CMK (cell line): Measurements from ENCODE around the gene PVALEF.

Source experiments
- DNase-seq: peaks from one replicate; pipeline ENCODE4 v3.0.0-alpha.2; 2010; ENCODE audit warnings: low read depth

Gene PVALEF

DNA sequence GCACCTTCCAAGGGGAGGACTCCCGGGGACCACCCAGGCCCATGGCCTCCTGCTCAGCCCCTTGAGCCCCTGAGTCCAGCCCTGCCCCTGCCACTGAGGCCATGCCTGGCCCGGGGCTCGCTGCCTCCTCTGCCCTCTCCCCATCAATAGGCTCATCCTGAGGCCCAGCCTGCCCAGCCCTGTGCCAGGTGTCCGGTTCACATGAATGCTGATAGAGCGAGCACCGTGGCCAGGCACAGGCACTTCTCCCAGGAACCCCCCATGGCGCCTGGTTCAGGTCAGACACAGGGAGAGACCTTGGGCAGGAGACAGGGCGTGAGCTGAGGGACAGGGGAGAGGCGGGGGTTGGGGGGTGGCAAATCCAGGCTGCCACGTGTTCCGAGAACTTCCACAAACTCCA lies 2.8 kb upstream of the PVALEF start:
- DNase-seq = no peak

DNA sequence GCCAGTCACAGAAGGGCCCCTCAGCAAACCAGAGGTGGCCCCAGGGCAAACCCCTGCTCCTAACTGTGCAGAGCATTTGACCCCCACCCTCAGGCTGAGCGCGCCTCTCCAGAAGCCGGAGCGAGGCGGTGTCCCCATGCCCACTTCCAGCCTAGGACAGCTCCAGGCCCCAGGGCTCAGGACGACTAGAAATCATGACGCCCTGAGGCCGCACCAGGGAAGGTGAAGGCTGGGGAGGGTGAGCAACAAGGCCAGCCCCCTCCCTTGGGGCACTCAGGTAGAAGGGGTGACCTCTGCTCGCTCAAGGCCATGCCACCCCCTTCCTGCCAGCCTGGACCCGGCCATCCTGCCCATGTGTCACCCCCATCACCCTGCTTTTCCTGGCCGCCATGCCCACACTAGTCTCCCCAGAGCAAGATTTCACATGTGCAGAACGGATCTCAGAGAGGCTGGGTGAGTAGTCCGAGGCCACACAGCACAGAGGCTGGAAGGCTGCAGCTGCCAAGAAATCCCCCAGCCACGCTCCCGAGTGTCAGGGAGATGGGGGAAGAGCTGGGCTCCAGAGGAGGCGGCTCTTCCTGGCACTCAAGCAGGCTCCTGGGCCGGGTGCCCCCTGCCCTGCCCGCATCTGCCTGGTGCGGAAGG lies 2.1 kb upstream of the PVALEF start:
- no peak for DNase-seq

DNA sequence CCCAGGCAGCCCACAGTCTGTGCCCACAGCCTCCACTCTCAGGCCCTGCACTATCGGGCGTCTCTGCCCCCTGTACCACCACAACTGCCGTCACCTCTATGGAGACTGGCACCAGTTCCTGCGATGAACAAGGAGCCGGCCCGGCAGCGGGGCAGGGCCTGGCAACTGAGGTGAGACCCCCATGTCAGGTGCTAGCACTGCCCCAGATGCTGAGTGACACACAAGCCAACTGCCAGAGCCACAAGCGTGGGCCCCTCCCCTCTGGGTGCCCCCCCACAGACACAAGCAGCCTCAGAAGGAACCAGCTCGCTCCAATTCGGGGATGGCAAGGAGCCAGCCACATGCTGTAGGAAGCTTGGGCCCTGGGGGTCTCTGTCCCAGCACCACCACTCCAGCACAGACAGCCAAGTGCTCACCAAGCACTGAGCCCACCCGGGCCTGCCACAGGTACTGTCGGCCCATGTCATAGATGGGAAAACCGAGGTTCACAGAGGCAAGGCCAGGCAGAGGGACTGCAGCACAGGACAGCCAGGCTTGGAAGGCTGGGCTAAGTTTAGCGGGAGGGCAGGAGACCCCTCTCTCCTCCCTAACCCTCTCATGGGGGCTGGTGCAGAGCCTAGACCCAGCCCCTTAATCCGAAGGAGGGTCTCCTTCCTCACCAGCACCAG lies 1.5 kb upstream of the PVALEF start:
- no peak for DNase-seq

DNA sequence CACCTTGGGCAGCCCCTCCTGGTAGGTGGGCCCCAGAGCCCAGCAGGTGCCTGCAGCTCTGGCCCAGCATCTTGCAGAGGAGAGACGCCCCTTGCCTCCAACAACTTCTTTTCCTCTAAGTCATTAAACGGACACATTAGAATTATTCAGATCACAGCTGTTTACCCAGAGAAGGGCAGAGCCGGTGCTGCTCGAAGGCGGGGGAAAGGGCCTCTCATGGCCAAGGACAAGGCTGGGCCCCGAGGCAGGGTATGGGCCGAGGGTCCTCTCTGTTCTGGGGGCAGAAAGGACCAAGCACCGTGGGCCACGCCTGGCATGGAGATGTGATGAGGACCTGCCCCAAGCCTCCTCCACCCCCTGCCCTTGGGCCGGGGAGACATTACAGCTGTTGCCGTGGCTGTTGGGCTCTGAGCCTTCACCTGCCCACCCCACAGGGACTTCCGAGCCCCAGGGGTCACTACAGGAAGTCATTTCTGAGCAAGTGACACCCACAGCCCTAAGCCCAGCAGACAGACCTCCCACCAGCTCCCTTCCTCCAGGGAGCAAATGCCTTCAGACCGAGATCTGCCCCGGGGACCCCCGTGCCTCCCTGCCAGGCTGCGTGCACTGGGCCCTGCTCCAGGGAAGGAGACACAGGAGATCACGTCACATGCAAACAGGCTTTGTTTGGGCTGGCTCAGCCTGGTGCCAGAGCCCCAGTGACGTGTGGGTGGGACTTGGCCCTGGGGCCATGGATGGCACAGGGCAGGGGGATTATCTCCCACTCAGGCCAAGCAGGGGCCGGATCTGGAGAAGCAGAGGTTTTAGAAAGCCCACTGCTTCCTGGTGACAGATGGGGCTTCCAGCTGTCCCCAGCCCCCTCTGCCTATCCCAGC lies 699 bp upstream of the PVALEF start:
- no peak for DNase-seq

DNA sequence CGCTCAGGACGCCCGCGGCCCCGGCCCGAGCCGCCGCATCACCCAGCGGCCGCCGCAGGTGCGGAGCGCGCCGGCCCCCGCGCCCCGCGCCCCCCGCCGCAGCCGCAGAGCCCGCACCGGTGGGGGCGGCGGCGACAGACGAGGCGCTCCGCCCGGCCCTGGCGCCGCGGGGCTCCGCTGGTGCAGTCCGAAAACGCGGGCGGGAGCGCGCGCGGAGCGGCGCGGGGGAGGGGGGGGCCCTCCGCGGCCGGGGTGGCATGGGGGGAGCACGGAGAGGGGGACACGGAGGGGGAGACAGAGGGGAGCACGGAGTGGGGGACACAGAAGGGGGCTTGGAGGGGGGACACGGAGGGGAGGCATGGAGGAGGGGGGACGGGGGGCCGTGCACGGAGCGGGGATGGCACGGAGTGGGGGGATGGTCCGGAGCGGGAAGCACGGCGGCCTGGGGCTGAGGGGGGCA lies 756 bp downstream of the PVALEF start, which contains the start of gene AATK:
Gene AATK (minus strand): TSS at position 189 of the 460 bp plus-strand sequence. CDS start 229 bp downstream, outside the sequence.
- no peak for DNase-seq

DNA sequence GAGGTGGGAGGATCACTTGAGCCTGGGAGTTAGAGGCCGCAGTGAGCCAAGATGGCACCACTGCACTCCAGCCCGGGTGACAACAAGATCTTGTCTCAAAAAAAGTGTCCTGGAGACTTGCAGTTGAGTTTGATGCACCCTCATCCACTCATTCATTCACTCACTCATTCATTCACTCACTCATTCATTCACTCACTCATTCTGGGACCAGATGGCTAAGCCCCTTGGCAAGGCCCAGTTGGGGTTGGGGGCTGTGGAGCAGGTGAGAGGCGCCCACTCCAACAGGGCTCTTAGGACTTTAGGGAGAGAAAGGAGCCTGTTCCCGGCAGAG lies 1.9 kb downstream of the PVALEF start:
- no peak for DNase-seq

DNA sequence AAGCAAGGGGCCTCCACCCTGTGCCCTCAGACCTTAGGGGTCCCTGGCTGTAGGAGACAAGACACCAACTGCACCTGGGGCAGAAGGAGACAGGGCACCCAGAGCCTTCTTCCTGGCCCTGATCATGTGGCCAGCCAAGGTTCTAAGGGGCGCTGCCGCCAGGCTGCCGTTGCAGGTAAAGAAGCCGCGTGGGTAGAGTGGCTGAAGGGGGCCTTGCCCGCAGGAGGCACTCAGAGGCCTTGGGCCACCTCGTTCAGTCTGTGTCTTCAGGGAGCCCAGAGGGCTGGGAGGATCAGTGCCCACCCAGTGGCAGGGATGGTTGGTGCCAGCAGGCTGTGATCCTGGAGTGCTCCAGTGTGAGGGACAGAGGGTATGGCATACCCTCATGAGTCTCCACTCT lies 2.3 kb downstream of the PVALEF start:
- no peak for DNase-seq

DNA sequence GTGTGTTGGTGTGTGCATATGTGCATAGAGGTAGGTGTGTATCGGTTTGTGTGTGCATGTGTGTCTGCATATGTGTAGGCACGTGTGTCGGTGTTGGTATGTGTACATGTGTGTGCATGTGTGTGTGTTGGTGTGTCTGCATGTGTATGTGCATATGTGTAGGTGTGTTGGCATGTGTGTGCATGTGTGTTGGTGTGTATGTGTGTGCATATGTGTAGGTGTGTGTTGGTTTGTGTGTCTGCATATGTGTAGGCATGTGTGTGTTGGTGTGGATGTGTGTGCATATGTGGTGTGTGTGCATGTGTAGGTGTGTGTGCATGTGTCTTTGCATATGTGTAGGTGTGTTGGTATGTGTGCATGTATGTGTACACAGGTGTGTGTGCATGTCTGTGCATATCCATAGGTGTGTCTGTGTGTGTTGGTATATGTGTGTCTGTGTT lies 4.6 kb downstream of the PVALEF start:
- no peak for DNase-seq

DNA sequence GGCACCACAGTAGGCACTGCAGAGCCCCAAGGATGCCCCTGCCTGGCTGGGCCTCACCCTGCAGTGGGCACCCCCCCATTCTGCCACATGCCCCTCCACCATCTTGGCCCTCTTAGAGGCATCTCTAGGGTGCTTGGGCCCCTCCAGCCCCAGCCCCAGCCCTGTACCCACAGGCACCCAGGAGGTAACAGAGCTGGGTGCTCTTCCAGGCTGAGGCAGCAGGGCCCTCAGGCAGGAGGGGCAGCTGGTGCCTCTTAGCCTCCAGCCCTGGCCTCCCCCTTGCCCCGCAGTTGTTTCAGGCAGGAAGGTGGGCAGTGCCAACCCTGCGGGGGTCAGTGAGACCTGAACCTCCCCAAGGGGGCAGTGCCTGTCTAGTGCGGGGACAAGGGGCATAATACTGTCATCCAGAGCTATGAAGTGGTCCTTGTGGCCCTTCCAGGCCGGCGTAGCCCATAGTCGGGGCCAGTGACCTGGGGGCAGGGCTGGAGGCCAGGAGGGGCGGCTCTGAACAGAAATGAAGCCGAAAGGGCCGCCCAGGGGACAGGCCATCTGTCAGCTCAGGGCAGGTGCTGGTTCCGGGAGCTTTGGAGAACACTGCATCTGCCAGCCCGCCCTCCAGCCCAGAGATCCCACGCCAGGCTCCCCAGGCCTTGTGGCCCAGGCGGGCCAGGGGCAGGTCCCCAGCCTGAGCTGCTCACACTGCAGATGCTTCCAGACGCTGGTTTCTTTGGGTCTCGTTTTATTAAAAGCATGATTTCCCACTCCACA lies 5.6 kb downstream of the PVALEF start:
- no peak for DNase-seq

DNA sequence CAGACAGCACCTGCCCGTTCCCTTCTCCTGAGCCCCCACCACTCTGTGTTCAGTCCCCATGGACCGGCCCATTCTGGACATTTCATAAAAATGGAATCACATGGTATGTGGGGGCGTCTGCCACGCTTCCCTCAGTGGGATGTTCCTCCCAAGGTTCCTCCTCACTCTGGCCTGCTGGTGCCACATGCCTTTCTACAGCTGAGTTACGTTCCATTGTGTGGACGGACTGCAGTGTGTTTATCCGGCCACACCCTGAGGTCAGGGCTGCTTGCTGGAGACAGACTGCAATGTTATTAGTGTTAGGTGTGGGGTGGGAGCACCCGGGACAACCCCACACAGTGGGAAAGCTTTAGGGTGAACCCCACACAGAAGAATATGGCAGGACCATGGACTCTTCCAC lies 6.6 kb downstream of the PVALEF start:
- no peak for DNase-seq

DNA sequence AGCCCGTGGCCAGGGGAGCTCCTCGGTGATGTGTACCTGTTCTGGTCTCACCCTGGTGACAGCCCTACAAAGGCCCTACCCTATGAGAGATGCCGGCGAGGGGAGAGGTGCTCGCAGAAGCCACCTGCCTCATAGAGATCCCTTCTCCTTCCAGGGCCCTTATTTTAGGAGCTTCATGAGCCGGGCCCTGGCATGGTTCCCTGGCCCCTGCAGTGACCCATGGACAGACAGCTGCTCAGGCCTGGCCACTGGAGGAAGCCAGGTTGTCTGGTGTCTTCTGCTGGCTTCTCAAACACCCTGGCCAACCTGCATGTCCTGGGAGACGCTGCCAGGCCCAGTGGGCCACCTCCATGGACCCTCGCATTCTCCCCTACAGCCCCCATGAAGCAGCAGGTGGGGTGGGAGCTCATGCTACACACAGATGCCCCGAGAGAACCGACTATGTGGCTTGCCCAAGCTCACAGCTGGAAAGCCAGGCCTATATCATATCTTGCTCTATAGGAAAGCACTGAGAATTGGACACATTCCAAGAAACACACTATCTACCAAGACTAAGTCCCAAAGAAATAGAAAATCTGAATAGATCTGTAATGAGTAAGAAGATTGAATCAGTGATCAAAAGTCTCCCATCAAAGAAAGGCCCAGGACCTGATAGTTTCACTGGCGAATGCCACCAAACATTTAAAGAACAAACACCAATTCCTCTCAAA lies 7.9 kb downstream of the PVALEF start:
- no peak for DNase-seq

DNA sequence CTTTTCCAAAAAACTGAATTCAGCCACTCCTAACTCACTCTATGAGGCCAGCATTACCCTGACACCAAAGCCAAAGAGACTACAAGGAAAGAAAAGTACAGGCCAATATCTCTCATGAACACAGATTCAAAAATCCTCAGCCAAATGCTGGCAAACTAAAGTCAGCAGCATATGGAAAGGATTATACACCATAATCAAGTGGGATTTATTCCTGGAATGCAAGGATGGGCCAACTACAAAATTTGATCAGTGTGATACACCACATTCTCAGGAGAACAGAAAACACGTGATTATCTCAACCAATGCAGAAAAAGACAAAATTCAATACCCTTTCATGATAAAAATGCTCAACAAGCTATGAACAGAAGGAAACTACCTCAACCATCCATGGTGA lies 8.5 kb downstream of the PVALEF start:
- DNase-seq = no peak

DNA sequence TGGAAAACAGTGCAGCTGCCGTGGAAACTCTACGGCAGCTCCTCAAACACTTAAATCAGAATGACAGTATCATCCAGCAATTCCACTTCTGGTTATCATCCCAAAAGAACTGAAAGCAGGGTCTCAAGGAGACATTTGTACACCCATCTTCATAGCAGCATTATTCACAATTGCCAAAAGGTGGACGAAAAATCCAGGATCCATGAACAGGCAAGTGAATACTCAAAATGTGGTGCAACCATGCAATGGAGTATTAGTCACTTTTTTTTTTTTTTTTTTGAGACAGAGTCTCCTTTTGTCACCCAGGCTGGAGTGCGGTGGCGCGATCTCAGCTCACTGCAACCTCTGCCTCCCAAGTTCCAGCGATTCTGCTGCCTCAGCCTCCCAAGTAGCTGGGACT lies 11.4 kb downstream of the PVALEF start:
- DNase-seq = no peak

DNA sequence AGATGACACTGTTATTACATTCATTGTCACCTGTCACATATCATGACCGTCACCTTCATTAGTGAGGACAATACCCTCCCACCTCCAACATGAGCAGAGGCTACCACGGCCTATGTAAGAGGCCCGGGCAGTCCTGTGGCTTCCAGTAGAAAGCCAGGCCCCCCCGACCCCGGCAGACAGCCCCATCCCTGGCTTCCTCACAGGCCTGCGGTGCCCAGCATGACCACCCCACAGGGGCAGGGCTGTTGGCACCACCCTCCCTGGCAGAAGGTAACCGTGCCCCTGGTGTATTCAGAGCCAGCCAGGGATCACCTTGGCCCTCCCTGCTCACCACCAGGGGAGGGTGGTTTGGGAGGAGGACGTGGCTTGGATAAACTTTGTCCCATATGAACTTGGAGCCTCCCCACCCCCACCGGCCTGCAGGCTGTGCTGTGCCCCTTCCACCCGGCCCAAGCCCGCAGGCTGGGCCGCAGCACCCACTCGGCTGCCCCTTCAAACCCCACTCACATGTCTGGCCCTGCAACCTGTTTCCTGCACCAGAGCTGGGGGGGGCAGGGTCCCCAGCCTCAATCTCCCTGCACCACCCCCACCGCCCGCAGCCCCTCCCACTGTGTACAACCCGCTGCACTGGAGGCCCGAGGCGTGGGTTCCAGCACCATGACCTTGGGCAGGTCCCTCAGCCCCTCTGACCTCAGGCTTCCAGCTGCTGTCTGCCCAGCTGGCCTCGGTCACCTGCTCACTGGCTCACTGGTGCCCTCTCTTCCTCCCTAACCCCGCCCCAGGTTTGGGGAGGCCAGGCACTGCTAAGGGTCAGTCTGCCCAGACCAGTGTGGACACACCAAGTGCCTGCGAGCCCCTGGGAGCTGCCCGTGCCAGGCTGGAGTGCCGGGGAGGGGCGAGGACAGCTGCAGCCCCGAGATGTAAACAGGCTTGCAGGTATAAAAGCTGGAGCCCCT lies 13.1 kb downstream of the PVALEF start:
- no peak for DNase-seq

DNA sequence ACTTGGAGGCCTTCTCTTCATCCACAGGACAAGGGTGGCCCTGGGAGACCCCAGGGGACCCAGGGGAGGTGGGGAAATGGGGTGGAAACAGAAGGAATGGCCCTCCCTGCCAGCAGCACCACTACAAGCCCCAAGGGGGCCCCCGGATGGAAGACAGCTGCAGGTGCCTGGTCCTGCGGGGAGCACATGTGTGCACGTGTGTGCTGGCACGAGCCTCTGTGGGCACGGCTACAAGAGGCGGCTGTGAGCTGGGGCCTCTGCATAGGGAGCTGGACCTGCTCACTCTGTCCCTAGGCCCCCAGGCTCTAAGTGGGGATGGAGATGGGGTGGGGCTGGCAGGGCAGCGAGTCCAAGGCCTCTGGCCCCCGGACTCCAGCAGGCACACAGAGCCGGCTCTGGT lies 13.9 kb downstream of the PVALEF start:
- no peak for DNase-seq

DNA sequence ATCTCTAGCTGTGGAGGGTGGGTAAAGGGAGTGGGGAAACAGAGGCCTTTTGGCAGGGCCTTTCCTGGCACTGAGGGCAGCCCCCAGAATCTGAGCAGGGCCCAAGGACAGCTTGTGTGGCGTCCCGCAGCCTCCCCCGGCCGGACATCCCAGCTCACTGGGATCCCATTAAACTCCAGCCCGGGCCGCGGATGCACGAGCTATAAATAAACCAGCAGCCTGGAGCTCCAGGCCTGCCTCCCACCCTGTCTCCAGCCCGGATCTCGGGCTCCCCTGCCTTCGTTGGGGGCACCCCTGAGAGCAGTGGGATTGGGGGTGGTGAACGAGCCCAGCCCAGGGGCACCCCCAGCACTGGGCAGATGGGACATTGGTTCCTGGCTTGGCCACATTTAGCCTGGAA lies 14.6 kb downstream of the PVALEF start:
- no peak for DNase-seq

DNA sequence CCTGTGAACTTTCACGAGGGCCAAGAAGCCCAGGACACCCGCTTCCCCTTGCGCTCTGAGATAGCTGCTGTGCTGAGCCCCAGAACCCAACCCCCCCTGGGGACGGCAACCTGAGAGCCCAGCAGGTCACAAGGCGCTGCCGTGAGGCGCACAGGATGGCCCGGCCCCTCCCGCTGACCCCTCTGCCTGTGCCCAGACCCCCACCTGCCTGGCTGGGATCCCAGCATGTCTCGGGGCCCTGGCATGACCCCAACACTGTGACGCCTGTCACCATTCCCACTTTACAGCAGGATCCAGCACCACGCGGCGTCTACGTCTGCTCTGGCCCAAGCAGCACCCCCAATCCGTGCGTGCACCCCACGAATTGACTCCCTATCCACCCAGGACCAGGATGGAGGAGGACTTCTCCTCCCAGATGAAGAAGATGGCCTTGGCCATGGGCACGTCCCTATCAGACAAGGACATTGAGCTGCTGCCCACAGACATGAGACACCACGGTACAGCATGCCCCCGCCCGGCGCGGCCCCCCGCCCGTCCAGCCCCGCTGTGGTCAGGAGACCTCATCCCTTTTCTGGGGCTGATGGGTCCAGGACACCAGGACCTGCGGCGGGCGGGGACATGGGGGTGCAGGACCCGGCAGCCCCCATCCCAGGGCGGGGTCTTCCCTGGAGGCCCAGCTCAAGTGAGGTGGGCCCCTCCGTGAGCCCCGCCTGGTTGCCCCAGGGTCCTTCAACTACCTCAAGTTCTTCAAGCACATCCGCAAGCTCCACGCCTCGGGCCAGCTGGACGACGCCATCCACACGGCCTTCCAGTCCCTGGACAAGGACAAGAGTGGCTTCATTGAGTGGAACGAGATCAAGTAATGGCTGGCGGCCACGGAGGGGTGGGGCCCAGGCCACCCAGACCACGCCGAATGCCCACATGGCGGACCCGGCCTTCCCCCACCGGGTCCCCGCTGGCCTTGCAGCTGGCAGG lies 15.8 kb downstream of the PVALEF start:
- no peak for DNase-seq

DNA sequence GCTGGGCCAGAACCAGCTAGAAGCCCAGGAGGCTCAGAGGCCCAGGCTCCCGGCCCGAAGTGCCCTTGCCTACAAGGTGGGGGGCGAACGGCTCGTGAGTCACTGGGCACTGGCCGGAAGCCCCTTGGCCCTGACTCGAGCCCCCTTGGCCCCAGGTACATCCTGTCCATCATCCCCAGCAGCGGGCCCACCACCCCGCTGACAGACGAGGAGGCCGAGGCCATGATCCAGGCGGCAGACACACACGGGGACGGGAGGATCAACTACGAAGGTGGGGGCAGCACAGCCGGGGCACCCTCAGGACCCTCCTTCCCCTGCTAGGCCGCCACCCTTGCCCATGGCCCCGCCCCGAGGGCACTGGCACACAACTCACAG lies 16.5 kb downstream of the PVALEF start:
- no peak for DNase-seq

DNA sequence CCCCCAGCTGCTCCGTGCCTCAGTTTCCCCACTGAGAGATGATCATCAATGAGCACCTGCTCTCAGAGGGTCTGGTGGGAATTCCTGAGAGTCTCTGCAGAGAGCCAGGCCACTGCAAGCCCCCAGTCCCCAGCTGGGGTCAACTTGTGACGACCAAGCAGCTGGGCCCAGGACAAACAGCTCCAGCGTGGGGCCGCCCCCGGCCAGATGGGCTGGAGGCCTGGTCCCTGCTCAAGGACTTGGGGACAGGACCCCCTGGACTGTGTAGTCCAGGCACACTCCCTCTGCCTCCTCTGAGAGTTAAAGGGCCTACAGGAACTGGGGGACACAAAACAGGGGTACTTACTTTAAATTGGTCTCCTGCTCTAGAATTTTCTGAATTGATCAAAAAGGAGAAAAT lies 17.3 kb downstream of the PVALEF start:
- no peak for DNase-seq
